GM13977 (cell line): ENCODE measurements around the gene AATK.

Source experiments
- DNase-seq: peaks from one replicate; pipeline ENCODE4 v3.0.0; 2012; ENCODE audit warnings: low spot score
- in situ Hi-C: fragments of 300-500 bp; cut with MboI; formaldehyde crosslinking; loops from one replicate; pipeline ENCODE4 v1.12.0; 2022; ENCODE audit warnings: low sequenced_read_pairs, low pct_unique_long_range_greater_than_20kb, mixed read lengths, inconsistent platforms; ENCODE audit not compliant: unreplicated experiment
- TF ChIP-seq, protein P1 (sequence below): IDR thresholded peaks from 2 replicates; pipeline ENCODE4 v1.5.1; 2012; ENCODE audit warnings: mild to moderate bottlenecking, control low read depth; ENCODE audit not compliant: insufficient read depth; ENCODE audit errors: extremely low read depth, missing control alignments

AATK gene

GRCh38 chr17:81096741-81097133, 69.3 kb downstream of the AATK start:
- in situ Hi-C loops = no loop called here
- TF ChIP-seq, protein P1, sequence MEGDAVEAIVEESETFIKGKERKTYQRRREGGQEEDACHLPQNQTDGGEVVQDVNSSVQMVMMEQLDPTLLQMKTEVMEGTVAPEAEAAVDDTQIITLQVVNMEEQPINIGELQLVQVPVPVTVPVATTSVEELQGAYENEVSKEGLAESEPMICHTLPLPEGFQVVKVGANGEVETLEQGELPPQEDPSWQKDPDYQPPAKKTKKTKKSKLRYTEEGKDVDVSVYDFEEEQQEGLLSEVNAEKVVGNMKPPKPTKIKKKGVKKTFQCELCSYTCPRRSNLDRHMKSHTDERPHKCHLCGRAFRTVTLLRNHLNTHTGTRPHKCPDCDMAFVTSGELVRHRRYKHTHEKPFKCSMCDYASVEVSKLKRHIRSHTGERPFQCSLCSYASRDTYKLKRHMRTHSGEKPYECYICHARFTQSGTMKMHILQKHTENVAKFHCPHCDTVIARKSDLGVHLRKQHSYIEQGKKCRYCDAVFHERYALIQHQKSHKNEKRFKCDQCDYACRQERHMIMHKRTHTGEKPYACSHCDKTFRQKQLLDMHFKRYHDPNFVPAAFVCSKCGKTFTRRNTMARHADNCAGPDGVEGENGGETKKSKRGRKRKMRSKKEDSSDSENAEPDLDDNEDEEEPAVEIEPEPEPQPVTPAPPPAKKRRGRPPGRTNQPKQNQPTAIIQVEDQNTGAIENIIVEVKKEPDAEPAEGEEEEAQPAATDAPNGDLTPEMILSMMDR = no peak
- DNase-seq = no peak

DNA sequence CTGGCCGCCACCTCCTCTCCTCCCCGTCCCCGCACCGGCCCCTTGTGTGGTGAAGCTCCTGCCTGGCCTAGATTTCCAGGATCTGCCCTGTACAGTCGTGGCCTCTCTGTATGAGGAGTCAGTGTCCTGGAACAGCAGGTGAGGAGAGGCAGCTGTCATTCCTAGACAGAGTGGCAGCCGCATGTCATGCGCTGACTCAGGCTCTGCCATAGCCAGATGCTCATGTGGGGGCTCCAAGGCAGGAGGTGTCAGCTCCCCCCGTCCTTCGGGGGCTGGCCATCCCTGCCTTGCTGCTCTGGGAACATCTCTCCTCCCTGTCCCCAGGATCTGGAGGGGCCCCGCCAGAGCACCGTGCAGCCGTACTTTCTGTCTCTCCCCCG, 70.6 kb downstream of the AATK start:
- in situ Hi-C loops = no loop called here
- no peak for DNase-seq
- TF ChIP-seq, protein P1 = no peak

- in situ Hi-C loops = no loop called here
- TF ChIP-seq, protein P1 = no peak
- no peak for DNase-seq
Observed at GRCh38 chr17:81094509-81095382, 71.3 kb downstream of the AATK start.

DNA sequence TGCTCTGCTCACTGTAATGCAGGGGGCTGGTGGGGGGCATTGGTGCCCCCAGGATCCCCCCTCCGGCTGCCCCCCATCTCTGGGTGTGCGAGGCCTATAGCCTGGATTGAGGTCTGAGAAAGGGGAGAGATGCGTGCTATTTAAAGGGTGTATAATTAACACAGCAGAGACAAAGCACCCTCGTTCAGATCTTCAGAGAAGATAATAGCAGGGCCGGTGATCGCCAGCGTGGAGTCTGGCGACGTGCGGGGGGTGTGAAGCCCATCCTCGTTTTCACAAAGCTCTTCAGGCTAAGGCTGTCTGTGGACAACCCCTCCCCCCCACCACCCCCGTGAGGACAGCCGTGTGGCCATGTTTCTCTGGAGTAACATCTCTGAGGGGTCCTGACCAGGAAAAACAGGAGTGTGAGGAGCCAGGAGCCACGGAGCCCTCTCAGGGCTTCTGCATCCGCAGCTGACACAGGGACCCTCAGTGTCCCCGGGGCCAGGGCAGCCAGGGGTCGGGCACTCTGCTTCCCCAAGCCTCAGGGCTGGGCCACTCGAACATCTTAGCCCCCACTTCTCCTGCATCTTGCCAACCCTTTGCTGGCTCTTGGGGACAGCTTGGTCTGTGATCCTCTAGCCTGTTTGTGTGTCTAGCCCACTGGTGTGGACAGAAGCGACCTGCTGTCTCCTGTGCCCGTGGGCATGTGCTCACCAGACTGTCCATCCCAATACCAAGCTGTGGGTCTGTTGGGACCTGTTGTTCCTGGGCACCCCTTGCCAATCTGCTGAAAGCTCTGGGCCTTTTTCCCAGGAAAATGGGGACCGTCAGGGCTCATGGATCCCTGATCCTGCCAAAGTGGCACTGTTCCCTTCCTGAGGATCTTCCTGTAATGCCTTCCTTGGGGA, 72.2 kb downstream of the AATK start:
- DNase-seq = no peak
- in situ Hi-C loops = no loop called here

DNA sequence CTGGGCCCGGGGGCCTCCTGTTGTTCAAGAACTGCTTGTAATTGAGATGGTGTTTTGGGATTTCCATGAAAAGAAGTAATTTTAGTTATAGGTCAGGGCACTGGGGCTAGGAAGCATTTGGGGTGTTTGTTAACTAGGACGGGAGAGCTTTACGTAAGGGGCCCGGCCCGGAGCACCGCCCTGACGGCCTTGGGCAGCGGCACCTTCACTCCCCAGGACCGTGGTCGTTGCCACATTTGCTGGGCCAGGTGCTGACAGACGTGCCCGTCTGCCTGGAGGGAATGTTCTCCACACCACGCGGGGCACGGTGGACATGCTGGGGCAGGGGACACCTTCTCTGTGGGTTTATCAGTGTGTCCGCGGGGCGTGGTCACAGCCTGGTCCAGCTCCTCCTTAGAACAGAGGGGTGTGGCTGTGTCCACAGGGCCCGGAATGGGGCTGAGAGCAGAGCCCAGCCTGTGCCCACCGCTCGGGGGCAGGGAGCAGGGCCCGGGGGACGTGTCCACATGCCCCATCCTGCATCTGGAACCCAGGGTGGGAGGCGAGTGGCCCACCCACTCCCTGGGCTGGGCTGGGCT, 73.4 kb downstream of the AATK start:
- in situ Hi-C loops = no loop called here
- TF ChIP-seq, protein P1 = no peak

More for the DNA sequence above, 72.2 kb downstream of the AATK start:
- TF ChIP-seq, protein P1 = no peak

GRCh38 chr17:81091774-81092517, 74.1 kb downstream of the AATK start:
- DNase-seq = no peak
- TF ChIP-seq, protein P1 = no peak
- in situ Hi-C loops = no loop called here

More for the DNA sequence above, 73.4 kb downstream of the AATK start:
- no peak for DNase-seq
